SU-DHL-6 (cell line): ENCODE data around the gene HP1BP3.

ENCODE experiments used
- EZH2phosphoT487 ChIP-seq: fragments of 200-600 bp; sonication (generic), shearing (Covaris generic); conservative IDR thresholded peaks from 2 replicates; pipeline ENCODE4 v1.6.1; 2018; ENCODE audit warnings: mild to moderate bottlenecking, antibody characterized with exemption, low read length, moderate library complexity, mixed read lengths
- TF ChIP-seq, protein P1 (sequence below): fragments of 200-600 bp; sonication (generic); IDR thresholded peaks from one replicate; pipeline ENCODE4 v1.5.1; 2017; ENCODE audit warnings: antibody characterized with exemption, mild to moderate bottlenecking, low read length, moderate library complexity; ENCODE audit not compliant: insufficient read depth, poor library complexity, severe bottlenecking

DNA sequence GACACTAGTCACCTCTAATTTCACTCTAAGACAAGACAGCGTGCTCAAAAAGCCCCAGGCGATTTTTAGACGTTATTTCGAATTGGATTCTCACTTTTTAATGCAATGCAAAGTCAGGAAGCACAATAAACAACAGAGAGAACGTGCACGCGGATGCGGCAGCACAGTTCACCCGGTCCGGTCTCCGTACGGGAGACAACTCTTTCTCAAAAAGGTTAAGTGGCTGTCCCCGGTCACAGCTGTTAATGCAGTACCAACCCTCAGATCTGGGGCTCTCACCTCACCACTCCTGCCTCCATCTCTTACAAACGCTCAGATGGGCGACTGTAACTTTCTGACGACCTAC is 1.2 kb downstream of the HP1BP3 start:
- TF ChIP-seq, protein P1, sequence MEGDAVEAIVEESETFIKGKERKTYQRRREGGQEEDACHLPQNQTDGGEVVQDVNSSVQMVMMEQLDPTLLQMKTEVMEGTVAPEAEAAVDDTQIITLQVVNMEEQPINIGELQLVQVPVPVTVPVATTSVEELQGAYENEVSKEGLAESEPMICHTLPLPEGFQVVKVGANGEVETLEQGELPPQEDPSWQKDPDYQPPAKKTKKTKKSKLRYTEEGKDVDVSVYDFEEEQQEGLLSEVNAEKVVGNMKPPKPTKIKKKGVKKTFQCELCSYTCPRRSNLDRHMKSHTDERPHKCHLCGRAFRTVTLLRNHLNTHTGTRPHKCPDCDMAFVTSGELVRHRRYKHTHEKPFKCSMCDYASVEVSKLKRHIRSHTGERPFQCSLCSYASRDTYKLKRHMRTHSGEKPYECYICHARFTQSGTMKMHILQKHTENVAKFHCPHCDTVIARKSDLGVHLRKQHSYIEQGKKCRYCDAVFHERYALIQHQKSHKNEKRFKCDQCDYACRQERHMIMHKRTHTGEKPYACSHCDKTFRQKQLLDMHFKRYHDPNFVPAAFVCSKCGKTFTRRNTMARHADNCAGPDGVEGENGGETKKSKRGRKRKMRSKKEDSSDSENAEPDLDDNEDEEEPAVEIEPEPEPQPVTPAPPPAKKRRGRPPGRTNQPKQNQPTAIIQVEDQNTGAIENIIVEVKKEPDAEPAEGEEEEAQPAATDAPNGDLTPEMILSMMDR = no peak
- TF ChIP-seq EZH2phosphoT487 = no peak
